ENCODE measurements around the gene XXYLT1.

The XXYLT1 gene

GRCh38 chr3:195087328-195087727 lies 183.6 kb downstream of the XXYLT1 start:
- H3K4me3 ChIP-seq (ENCODE audit: control insufficient read depth, low read depth, low read length), result peak overlapping the region; percentile 36
- no peak for TF ChIP-seq CTCF (conservative IDR thresholded peaks at IDR 0.05; ENCODE audit: control insufficient read depth, insufficient read depth, low read depth, low read length)
- DNase-seq (ENCODE audit: low read depth), result no peak

- no peak for DNase-seq (ENCODE audit: low read depth)
- no peak for TF ChIP-seq CTCF (conservative IDR thresholded peaks at IDR 0.05; ENCODE audit: control insufficient read depth, insufficient read depth, low read depth, low read length)
- no peak overlapping the region for H3K4me3 ChIP-seq (ENCODE audit: control insufficient read depth, low read depth, low read length)
These were observed 184.1 kb downstream of the XXYLT1 start for GRCh38 chr3:195086885-195087284.

GRCh38 chr3:195086341-195086740 lies 184.6 kb downstream of the XXYLT1 start:
- TF ChIP-seq CTCF (conservative IDR thresholded peaks at IDR 0.05; ENCODE audit: control insufficient read depth, insufficient read depth, low read depth, low read length), result no peak
- H3K4me3 ChIP-seq (ENCODE audit: control insufficient read depth, low read depth, low read length), result no peak overlapping the region
- no peak for DNase-seq (ENCODE audit: low read depth)

GRCh38 chr3:195085356-195086130 lies 185.4 kb downstream of the XXYLT1 start:
- DNase-seq (ENCODE audit: low read depth), result no peak
- H3K4me3 ChIP-seq (ENCODE audit: control insufficient read depth, low read depth, low read length), result no peak overlapping the region
- no peak for TF ChIP-seq CTCF (conservative IDR thresholded peaks at IDR 0.05; ENCODE audit: control insufficient read depth, insufficient read depth, low read depth, low read length)

- DNase-seq (ENCODE audit: low read depth), result no peak
- H3K4me3 ChIP-seq (ENCODE audit: control insufficient read depth, low read depth, low read length), result no peak overlapping the region
- TF ChIP-seq CTCF (conservative IDR thresholded peaks at IDR 0.05; ENCODE audit: control insufficient read depth, insufficient read depth, low read depth, low read length), result no peak
These were observed 186.2 kb downstream of the XXYLT1 start for GRCh38 chr3:195084746-195085145.

- no peak for TF ChIP-seq CTCF (conservative IDR thresholded peaks at IDR 0.05; ENCODE audit: control insufficient read depth, insufficient read depth, low read depth, low read length)
- DNase-seq (ENCODE audit: low read depth), result no peak
- no peak overlapping the region for H3K4me3 ChIP-seq (ENCODE audit: control insufficient read depth, low read depth, low read length)
These were observed 187.3 kb downstream of the XXYLT1 start for GRCh38 chr3:195083659-195084058.

Measured in fibroblast of mammary gland (primary cell).